ENCODE results near the gene GOT1. TPM values are rescaled to one million over a fixed set of nuclear protein-coding genes. Genes with fewer than 3 reads are reported as not detected.

The GOT1 gene
- total and polyA plus RNA-seq, 10 of the 15 experiments (the other 5 are each of a cell fraction or from before 2014, with no cell fraction given), result 32.5 to 67.5 (median 50.3) TPM

DNA sequence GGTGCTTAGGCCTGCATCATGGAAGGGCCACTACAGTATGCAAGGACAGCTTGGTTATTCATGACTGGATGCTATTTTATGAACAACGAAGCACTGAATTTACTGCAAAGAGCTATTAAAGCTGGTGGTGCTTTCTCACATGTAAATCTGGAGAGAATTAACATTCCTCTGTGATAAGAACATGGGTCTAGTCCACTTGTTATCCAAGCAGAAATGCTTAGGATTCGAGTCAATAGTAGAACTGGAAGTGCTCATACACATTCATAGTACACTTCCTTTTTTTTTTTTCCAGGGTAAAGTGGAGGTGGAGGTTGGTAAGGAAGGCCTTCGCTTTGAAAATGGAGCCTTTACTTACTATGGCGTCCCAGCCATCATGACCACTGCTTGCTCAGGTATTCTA, 66.3 kb downstream of the GOT1 start:
- SMC1A ChIA-PET (ENCODE audit: uncharacterized antibody, unreplicated experiment), result no interaction called here
- FAIRE-seq (no peak), DNase-seq (ENCODE audit: low read depth, low spot score) (no peak)

More for the DNA sequence above, 66.3 kb downstream of the GOT1 start:
- Histone ChIP-seq H3K4me3 (no peak overlapping the region), H3K27ac (ENCODE audit: control insufficient read depth, insufficient read depth) (no peak overlapping the region), H3K79me2 (ENCODE audit: control insufficient read depth, insufficient read depth, low read length) (no peaks in the 10 kb centered on the region), H3K4me1 (ENCODE audit: control insufficient read depth, insufficient read depth, low read length) (no peaks in the 10 kb centered on the region), H3K27me3 (replicated peaks in 1 of 2; ENCODE audit: control insufficient read depth in 2 of 2, insufficient read depth in 2 of 2, low read length in 1 of 2) (no peaks in the 10 kb centered on the region), H3K9me3 (replicated peaks; ENCODE audit: control insufficient read depth, insufficient read depth, low read length) (no peaks in the 10 kb centered on the region), H2AFZ (ENCODE audit: control insufficient read depth, low read depth, low read length) (no peak overlapping the region), H4K20me1 (ENCODE audit: control insufficient read depth, insufficient read depth) (no peaks in the 10 kb centered on the region), H3K9ac (ENCODE audit: control insufficient read depth, insufficient read depth, low read length) (no peak overlapping the region), H3K36me3 (ENCODE audit: control insufficient read depth in 2 of 2, insufficient read depth in 2 of 2, low read length in 1 of 2) (no peaks in the 10 kb centered on the region), H3K4me2 (ENCODE audit: control insufficient read depth, insufficient read depth) (no peak overlapping the region)
- ChIA-PET RAD21 (ENCODE audit: unreplicated experiment) (no interaction called here), POLR2A (no interaction called here), CTCF (no interaction called here)
- no TSS peak for BruUV-seq (replicated peaks)
- in situ Hi-C loops (cut with MboI), result no loop called here
- intact Hi-C loops (cut with micrococcal nuclease; ENCODE audit: unreplicated experiment), result no loop called here
- ATAC-seq, result no peak
- WGBS (ENCODE audit: insufficient coverage, insufficient replicate concordance, low lambda C conversion rate, missing lambda C conversion rate), result 24% methylated on average over 4 of the region's 4 CpGs
- TF ChIP-seq BACH1 (IDR thresholded peaks at IDR 0.05; ENCODE audit: borderline replicate concordance) (no peak), ZNF217 (IDR thresholded peaks at IDR 0.05) (no peak), RAD51 (IDR thresholded peaks at IDR 0.05) (no peak), SMAD1 (IDR thresholded peaks at IDR 0.05; ENCODE audit: low read depth, partially characterized antibody) (no peak), TBL1XR1 (IDR thresholded peaks at IDR 0.05; ENCODE audit: low read depth, low read length) (no peak), SRF (IDR thresholded peaks at IDR 0.05; ENCODE audit: low read depth in 2 of 2, low read length in 2 of 2) (no peak), TCF3 (IDR thresholded peaks at IDR 0.05; ENCODE audit: borderline replicate concordance, insufficient read depth, low read depth, low read length) (no peak), NR2C1 (IDR thresholded peaks at IDR 0.05) (no peak)
- TF ChIP-seq, protein P1, sequence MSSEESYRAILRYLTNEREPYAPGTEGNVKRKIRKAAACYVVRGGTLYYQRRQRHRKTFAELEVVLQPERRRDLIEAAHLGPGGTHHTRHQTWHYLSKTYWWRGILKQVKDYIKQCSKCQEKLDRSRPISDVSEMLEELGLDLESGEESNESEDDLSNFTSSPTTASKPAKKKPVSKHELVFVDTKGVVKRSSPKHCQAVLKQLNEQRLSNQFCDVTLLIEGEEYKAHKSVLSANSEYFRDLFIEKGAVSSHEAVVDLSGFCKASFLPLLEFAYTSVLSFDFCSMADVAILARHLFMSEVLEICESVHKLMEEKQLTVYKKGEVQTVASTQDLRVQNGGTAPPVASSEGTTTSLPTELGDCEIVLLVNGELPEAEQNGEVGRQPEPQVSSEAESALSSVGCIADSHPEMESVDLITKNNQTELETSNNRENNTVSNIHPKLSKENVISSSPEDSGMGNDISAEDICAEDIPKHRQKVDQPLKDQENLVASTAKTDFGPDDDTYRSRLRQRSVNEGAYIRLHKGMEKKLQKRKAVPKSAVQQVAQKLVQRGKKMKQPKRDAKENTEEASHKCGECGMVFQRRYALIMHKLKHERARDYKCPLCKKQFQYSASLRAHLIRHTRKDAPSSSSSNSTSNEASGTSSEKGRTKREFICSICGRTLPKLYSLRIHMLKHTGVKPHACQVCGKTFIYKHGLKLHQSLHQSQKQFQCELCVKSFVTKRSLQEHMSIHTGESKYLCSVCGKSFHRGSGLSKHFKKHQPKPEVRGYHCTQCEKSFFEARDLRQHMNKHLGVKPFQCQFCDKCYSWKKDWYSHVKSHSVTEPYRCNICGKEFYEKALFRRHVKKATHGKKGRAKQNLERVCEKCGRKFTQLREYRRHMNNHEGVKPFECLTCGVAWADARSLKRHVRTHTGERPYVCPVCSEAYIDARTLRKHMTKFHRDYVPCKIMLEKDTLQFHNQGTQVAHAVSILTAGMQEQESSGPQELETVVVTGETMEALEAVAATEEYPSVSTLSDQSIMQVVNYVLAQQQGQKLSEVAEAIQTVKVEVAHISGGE (CRISPR knock-in tag; IDR thresholded peaks at IDR 0.05), result no peak

Data from GM12878 (cell line).